ENCODE measurements around the gene SLC9A4. TPM values are rescaled to one million over a fixed set of nuclear protein-coding genes. Genes with fewer than 3 reads are reported as not detected.
A peak's percentile ranks its signal among the peaks of the same experiment; 100 is the strongest.

SLC9A4 gene
- total RNA-seq, 2 donors from 2014 or later, result 0.78 TPM; not detected in 1

GRCh38 chr2:102513355-102513939 is 40.4 kb downstream of the SLC9A4 start:
- no peaks in the 10 kb centered on the region for H3K4me1 ChIP-seq
- TF ChIP-seq CTCF (IDR thresholded peaks at IDR 0.05) (no peak), POLR2A (IDR thresholded peaks at IDR 0.05) (no peak)
- no peak overlapping the region for H3K27ac ChIP-seq
- no peaks in the 10 kb centered on the region for H3K27me3 ChIP-seq
- no peak for DNase-seq
- H3K9me3 ChIP-seq, result no peaks in the 10 kb centered on the region
- no peak for ATAC-seq
- H3K4me3 ChIP-seq, result no peak overlapping the region
- no peaks in the 10 kb centered on the region for H3K36me3 ChIP-seq (replicated peaks in 1 of 2; ENCODE audit: insufficient read depth in 1 of 2, low read depth in 2 of 2)
- WGBS, 2 donors, result 93 to 94% methylated on average over 11 of the region's 11 CpGs
- intact Hi-C loops (cut with DNase I), result no loop called here

GRCh38 chr2:102514061-102514785 is 41.2 kb downstream of the SLC9A4 start:
- ATAC-seq (no peak), DNase-seq (no peak)
- H3K4me1 ChIP-seq, result no peaks in the 10 kb centered on the region
- H3K27me3 ChIP-seq, result no peaks in the 10 kb centered on the region
- no peaks in the 10 kb centered on the region for H3K36me3 ChIP-seq (replicated peaks in 1 of 2; ENCODE audit: insufficient read depth in 1 of 2, low read depth in 2 of 2)
- TF ChIP-seq POLR2A (IDR thresholded peaks at IDR 0.05) (no peak), CTCF (IDR thresholded peaks at IDR 0.05) (no peak)
- no peaks in the 10 kb centered on the region for H3K9me3 ChIP-seq
- no peak overlapping the region for H3K27ac ChIP-seq
- H3K4me3 ChIP-seq, result no peak overlapping the region
- WGBS, 2 donors, result 73 to 75% methylated on average over 7 of the region's 7 CpGs
- intact Hi-C loops (cut with DNase I), result no loop called here

GRCh38 chr2:102515851-102516250 is 42.8 kb downstream of the SLC9A4 start:
- 52 to 56% methylated on average over 5 of the region's 5 CpGs for WGBS, 2 donors
- intact Hi-C loops (cut with DNase I), result no loop called here
- Histone ChIP-seq H3K27me3 (no peaks in the 10 kb centered on the region), H3K9me3 (no peaks in the 10 kb centered on the region), H3K4me3 (no peak overlapping the region), H3K36me3 (replicated peaks in 1 of 2; ENCODE audit: insufficient read depth in 1 of 2, low read depth in 2 of 2) (no peaks in the 10 kb centered on the region), H3K4me1 (peaks cover 5% of the 10 kb centered on the region), H3K27ac (no peak overlapping the region)
- TF ChIP-seq POLR2A (IDR thresholded peaks at IDR 0.05), result no peak
- no peak for TF ChIP-seq CTCF (IDR thresholded peaks at IDR 0.05)
- ATAC-seq, result no peak
- no peak for DNase-seq

GRCh38 chr2:102518170-102518569 is 45.1 kb downstream of the SLC9A4 start:
- no peak for ATAC-seq
- H3K36me3 ChIP-seq (replicated peaks in 1 of 2; ENCODE audit: insufficient read depth in 1 of 2, low read depth in 2 of 2), result no peaks in the 10 kb centered on the region
- H3K27ac ChIP-seq, result no peak overlapping the region
- no peak overlapping the region for H3K4me3 ChIP-seq
- peaks cover 7% of the 10 kb centered on the region for H3K4me1 ChIP-seq
- H3K27me3 ChIP-seq, result no peaks in the 10 kb centered on the region
- intact Hi-C loops (cut with DNase I), result no loop called here
- no peaks in the 10 kb centered on the region for H3K9me3 ChIP-seq
- TF ChIP-seq POLR2A (IDR thresholded peaks at IDR 0.05), result no peak
- DNase-seq, result no peak
- WGBS, 2 donors, result 49 to 50% methylated on average over 3 of the region's 3 CpGs

- no peak overlapping the region for H3K4me3 ChIP-seq
- TF ChIP-seq CTCF (IDR thresholded peaks at IDR 0.05) (peak in 6 of 7 experiments; percentile 33 to 54 (median 41)), POLR2A (IDR thresholded peaks at IDR 0.05) (no peak)
- DNase-seq (peak in 2 of 4 donors; percentile 20 to 27), ATAC-seq (no peak)
- intact Hi-C loops (cut with DNase I), result no loop called here
- H3K4me1 ChIP-seq, result peaks cover 7% of the 10 kb centered on the region
- H3K9me3 ChIP-seq, result no peaks in the 10 kb centered on the region
- WGBS, 2 donors, result 24 to 27% methylated on average over 2 of the region's 2 CpGs
- H3K27me3 ChIP-seq, result no peaks in the 10 kb centered on the region
- H3K27ac ChIP-seq, result no peak overlapping the region
- H3K36me3 ChIP-seq (replicated peaks in 1 of 2; ENCODE audit: insufficient read depth in 1 of 2, low read depth in 2 of 2), result no peaks in the 10 kb centered on the region
These were observed 47.0 kb downstream of the SLC9A4 start for GRCh38 chr2:102520009-102520408.
